KBM-7 (cell line): ENCODE measurements around the gene XPR1.
"Not testable (repeated sequence)": the region's sequence is repeated elsewhere in the genome, so short reads cannot be mapped to it uniquely, and the experiment has no call there.

Source experiments
- DNase-seq: peaks from one replicate; pipeline ENCODE4 v3.0.0-alpha.2; 2015
- in situ Hi-C: fragments of 300-500 bp; cut with MboI; formaldehyde crosslinking; loops from 2 replicates; pipeline ENCODE4 v1.14.3; 2020; ENCODE audit warnings: low sequenced_read_pairs, low pct_unique_long_range_greater_than_20kb, mixed read lengths

The XPR1 gene

GRCh38 chr1:180633057-180634056 lies 1.5 kb downstream of the XPR1 start:
- in situ Hi-C loops, result no loop called here
- DNase-seq, result no peak

DNA sequence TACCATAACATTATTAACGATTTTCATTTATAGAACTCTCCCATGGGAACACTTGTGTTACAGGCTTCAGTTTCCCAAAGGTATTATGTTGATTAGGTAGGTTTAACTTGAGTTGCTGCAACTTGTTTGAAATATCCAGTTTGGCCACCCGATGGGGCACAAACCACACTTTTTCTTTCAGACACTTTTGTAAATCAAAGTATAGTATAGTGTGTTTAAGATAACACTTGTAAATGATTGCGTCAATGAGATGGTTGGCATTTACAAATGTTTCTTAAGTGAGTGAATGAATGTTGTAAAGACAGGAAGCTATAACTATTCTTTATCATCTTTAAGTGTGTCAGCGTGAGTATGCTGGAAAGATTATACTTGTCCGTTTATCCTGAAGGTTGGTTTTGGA lies 4.3 kb downstream of the XPR1 start:
- in situ Hi-C loops, result no loop called here

GRCh38 chr1:180639871-180640270 lies 8.0 kb downstream of the XPR1 start:
- no peak for DNase-seq
- in situ Hi-C loops, result no loop called here

More for the DNA sequence above, 4.3 kb downstream of the XPR1 start:
- no peak for DNase-seq

GRCh38 chr1:180640531-180640949 lies 8.7 kb downstream of the XPR1 start:
- no peak for DNase-seq
- in situ Hi-C loops, result no loop called here

GRCh38 chr1:180641662-180642061 lies 9.8 kb downstream of the XPR1 start:
- in situ Hi-C loops, result no loop called here
- no peak for DNase-seq

- DNase-seq, result no peak
- in situ Hi-C loops, result no loop called here
Observed at GRCh38 chr1:180642781-180643180, 11.0 kb downstream of the XPR1 start.

DNA sequence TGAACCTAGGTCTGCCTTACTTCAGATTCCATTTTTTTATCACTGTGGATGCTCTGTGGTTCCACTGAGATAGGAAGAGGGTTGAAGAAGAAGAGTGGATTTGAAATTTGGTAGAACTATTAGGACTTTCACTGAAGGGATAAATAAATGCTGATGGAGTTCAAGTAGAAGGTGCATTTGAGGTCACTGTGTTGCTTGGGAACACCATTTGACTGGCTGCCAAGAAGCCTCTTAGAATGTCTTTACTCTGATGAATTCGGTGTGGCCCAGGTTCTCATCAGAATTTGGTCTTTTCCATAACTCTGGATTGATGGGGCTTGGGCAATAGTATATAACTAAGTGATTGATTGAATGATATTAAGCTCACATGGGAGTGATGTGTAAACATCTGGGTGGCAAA lies 11.9 kb downstream of the XPR1 start:
- in situ Hi-C loops, result no loop called here
- no peak for DNase-seq

DNA sequence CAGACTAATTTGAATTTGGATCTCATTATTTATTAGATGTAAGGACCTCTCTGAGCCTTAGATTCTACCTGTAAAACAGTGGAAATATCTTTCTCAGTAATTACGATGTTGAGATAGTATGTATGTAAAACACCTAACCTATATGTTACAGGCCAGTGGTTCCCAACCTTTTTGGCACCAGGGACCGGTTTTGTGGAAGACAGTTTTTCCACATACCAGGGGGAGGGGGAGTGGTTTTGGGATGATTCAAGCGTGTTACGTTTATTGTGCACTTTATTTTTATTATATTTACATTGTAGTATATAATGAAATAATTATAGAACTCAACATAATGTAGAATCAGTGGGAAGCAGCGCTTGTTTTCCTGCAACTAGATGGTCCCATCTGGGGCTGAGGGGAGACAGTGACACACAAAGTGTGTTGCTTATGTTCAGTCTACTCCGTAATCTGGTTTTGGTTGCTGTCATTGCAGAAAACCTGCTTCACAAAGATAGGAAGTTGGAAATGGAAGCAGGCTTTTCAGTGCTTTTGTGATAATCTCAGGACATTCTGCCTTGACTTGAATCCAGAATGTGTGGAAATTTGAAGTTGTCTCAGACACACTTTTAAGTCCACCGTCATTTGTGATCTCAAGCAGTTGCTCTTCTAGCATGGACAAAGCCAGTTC lies 12.8 kb downstream of the XPR1 start:
- no peak for DNase-seq
- in situ Hi-C loops, result no loop called here

GRCh38 chr1:180645261-180645660 lies 13.4 kb downstream of the XPR1 start:
- DNase-seq, in situ Hi-C loops: not testable (repeated sequence)

DNA sequence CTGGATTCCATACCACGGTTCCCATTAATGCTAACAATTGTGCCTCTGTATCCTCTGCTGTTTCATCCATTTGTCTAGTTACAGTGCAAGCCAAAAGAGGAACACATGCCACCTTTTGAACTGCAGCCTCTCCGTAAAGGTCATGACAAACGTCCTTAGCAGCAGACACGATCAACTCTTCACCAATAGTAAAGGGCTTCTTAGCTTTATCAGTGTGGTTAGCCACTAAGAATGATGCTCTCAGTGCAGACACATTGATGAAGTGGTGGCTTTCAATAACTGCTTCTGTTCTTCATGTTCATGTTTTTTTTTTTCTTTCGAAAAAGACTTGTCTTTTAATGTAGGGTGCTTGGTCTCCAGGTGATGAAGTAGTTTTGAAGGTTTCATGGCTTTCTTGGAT lies 14.3 kb downstream of the XPR1 start:
- in situ Hi-C loops, result no loop called here
- DNase-seq, result no peak

GRCh38 chr1:180646547-180646946 lies 14.7 kb downstream of the XPR1 start:
- in situ Hi-C loops, result no loop called here
- no peak for DNase-seq

GRCh38 chr1:180652792-180653191 lies 21.0 kb downstream of the XPR1 start:
- DNase-seq, result no peak
- in situ Hi-C loops, result no loop called here

GRCh38 chr1:180662709-180663108 lies 30.9 kb downstream of the XPR1 start:
- DNase-seq, result no peak
- in situ Hi-C loops, result no loop called here

DNA sequence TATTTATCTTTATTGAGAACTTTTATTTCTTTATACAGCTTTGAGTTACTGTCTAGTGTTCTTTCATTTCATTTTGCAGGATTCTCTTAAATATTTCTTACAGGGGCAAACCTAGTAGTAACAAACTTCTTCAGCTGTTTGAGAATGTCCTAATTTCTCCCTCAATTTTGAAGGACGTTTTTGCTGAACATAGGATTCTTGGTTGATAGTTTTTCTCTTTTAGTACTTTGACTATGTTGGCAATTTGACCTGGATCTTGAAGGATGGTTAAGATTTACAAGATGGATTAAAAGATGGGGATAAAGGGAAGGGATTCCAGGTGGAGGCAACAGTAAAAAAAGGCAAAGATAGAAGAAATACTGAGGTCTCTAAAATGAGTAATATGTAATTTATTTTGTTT lies 38.9 kb downstream of the XPR1 start:
- no peak for DNase-seq
- in situ Hi-C loops, result no loop called here

GRCh38 chr1:180672105-180672504 lies 40.3 kb downstream of the XPR1 start:
- in situ Hi-C loops, result no loop called here
- DNase-seq, result no peak

GRCh38 chr1:180672505-180672904 lies 40.7 kb downstream of the XPR1 start:
- no peak for DNase-seq
- in situ Hi-C loops, result no loop called here

DNA sequence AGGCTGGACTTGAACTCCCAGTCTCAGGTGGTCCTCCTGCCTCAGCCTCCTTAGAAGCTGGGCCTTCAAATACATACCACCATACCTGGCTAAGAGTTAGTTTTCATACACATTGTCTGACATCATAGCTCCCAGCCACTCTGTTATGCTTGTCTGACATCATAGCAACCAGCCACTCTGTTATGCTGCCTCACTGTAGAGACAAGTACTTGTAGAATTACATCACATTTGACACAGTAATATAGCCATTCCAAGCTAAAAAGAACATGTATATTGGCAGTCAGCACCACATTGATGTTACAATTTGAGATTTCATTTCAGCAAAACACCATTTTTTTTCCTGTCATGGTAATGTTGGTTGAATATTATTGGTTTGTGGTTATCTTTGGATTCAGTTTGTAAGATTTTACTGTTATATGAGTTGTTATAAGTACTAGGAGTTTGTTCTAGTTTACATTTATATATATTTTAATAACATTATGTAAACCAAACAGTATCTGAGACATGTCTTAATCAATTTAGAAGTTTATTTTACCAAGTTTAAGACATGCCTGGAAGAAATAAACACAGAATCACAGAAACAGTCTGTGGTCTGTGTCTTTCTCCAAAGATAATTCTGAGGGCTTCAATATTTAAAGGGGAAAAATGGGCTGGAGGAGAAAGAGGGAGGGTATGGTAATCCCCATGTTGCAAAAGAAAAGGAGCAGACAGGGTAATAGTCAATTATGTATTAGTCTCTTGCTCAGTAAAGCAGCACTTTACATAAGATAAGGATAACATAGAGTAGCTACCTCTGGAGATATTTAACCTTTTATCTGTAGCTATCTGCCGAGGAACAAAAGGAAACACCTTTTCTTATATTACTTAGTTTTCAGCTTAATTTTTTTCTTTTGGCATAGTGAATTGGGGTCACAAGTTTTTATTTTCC lies 43.0 kb downstream of the XPR1 start:
- in situ Hi-C loops, result no loop called here
- no peak for DNase-seq

DNA sequence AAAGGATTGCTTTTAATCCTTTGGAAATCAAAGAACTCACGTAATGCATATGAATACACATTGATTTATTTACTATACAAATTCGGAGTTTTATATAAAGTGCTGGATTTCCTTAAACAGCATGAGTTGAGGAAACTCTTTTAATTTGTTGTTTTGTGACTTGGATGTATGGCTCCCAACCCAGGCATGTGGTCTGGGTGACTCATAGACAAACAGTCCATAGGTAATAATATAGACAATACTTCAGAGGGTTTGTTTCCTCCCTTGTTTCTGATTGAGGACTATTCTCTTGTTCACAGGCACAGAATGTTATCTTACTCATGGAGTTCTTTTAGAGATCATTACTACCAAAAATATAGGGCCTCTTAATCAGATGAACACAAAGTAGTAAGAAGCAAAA lies 43.8 kb downstream of the XPR1 start:
- in situ Hi-C loops, result no loop called here
- no peak for DNase-seq

DNA sequence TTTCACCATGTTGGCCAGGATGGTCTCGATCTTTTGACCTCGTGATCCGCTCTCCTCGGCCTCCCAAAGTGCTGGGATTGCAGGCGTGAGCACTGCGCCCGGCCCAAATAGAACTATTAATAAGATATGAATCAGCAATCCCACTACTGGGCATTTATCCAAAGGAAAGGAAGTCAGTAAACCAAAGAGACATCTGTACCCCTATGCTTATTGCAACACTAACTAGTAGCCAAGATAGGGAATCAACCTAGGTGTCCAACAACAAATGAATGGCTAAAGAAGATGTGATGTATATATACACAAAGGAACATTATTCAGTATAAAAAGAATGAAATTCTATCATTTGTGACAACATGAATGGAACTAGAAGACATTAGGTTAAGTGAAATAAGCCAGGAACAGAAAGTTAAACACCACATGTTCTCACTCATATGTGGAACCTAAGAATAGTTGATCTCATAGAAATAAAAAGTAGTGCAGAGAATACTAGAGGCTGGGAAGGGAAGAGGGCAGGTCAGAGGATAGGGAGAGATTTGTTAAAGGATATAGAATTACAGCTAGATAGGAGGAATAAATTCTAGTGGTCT lies 48.8 kb downstream of the XPR1 start:
- DNase-seq, result no peak
- in situ Hi-C loops, result no loop called here
